GM19043 (cell line): Measurements from ENCODE around the gene WWOX.

Experiments
- ATAC-seq: cut with Tn5 transposase; IDR thresholded peaks from one replicate; pipeline ENCODE4 v1.9.1; 2021; ENCODE audit warnings: low read depth; ENCODE audit not compliant: unreplicated experiment

Gene WWOX

DNA sequence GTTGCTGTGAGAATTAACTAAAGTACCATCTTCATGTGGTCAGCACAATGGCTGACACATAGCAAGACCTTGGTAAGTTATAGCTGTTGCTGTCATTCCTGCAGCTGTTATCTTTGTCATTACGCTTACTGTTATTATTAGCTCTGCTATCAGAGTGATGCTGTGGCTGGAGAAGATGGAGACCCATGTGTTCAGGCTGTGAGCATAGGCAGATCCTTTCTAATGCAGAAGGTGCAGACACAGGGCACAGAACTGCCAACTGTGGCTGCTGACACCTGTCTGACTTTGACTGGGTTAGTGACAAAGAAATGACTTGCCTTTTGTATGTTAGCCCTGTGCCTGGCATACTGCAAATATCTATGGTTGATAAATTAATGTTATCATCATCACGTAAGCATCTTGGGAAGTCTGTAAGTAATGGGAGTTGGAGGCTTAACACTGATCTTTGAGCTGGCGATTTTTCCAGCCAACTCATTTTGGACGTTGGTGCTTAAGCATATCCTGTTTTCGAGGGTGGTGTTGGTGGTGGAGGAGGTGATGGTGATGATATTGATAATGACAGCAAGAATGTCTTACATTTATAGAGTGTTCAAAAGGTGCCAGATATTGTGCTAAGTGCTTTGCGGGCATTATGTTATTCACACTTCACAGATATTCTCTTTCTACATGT lies 695.3 kb downstream of the WWOX start:
- ATAC-seq = no peak

DNA sequence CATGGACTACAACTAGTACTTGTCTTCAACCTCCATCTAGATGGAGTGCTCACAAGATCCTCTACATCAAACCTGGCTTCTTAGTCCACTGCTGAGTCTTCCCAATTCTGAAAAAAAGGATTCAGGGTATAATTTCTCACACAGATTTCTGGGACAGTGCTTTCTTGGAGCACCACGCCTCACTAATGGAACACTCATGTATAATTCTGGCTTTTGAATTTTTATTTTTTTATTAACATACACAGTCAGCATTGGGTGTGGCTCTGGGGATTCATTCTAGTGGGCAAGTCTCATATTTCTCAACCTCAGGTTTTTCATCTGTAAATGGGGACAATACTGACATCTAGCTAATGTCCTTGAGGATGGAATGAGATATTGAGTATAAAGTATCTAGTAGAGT lies 696.0 kb downstream of the WWOX start:
- no peak for ATAC-seq

DNA sequence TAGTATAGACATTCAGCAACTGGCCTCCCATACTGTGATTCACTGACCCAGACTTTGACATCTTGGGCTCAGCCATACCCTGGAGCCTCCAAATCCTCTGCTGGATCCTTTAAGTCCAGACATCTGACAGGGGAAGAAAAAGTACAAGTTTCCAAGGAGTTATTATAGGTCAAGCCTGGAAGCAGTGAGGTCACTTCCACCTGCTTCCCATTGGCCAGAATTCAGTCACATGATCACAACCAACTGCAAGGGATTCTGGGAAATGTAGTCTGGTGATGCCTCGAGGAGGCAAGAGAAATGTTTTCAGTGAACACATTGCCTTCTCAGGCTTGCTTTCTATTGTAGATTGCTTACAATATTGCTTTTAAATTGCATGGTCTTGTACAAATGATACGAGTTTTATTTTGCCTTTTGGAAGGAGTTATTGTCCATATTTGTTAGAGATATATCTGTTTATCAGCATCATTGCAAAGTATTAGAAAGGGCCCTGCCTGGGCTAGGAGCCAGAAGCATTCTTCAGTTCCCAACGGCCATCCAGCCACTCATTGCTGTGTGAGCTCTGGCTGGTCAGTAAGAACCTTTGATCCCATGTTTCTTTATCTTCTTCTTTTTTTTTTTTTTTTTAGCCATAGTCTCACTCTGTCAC lies 696.9 kb downstream of the WWOX start:
- ATAC-seq = no peak

DNA sequence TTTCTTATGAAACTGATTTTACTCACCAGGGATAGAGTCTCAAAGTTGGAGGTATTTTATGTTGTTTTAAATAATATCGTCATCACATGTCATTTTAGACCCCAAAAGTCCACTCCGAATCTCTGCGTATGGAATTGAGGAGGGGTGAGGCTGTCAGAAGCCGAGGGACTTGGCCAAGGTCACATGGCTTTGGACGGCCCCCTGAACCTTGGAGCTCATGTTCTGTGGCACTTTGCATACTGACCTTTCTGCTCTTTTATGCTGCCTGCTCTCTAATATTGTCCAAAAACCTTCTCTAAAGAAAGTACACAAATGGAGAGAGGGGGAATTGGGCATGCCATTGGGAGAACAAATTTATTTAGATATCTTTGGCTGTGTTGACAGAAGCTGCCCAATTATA lies 700.0 kb downstream of the WWOX start:
- ATAC-seq = no peak

GRCh38 chr16:78800523-78800922 lies 701.1 kb downstream of the WWOX start:
- ATAC-seq = no peak

DNA sequence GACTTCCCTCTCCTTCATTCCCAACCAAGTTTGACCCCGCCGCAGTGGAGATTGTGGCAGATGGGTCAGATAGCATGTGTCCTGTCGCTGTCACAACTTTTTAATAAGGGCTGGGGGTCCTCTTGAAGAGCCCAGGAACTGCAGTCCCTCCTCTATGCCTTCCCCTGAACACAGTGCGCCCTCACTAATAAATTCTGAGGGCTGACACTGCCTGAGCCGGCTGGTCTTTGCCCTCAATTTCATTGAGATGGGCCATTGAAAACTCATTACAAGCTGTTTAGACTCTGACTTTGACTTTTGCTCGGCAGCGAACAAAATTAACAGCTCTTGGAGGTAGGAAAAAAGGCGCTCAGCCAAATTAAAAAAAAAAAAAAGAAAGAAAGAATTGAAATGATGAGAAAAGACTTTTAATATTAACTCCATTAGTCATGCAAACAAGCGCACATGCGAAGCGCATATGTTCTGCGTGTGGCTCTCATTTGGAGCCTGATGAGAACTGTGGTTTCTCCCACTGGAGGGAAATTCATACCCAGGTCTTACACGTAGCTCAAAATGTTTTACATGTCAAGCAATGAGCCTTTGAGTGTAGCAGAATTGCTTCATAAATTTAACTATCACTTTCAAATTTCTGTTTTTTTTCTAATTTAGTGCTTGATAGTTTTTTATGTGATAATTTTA lies 704.7 kb downstream of the WWOX start:
- no peak for ATAC-seq

GRCh38 chr16:78805556-78805955 lies 706.1 kb downstream of the WWOX start:
- no peak for ATAC-seq

DNA sequence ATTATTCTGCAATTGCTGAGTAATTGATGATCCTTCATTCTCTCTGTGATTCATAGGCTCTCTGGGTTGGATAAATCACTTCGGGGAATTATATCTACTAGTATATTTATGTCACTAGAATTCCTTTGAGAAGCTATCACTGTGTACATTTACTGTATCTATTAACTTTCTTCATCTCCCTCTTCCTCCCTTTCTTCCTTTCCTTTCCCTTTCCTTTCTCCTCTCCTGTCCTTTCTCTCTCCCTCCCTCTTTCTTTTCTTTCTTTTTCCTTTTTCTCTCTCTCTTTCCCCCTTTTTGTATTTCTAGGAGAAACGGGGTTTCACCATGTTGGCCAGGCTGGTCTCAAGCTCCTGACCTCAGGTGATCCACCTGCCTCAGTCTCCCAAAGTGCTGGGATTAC lies 711.8 kb downstream of the WWOX start:
- no peak for ATAC-seq

GRCh38 chr16:78812582-78812981 lies 713.1 kb downstream of the WWOX start:
- ATAC-seq = no peak

DNA sequence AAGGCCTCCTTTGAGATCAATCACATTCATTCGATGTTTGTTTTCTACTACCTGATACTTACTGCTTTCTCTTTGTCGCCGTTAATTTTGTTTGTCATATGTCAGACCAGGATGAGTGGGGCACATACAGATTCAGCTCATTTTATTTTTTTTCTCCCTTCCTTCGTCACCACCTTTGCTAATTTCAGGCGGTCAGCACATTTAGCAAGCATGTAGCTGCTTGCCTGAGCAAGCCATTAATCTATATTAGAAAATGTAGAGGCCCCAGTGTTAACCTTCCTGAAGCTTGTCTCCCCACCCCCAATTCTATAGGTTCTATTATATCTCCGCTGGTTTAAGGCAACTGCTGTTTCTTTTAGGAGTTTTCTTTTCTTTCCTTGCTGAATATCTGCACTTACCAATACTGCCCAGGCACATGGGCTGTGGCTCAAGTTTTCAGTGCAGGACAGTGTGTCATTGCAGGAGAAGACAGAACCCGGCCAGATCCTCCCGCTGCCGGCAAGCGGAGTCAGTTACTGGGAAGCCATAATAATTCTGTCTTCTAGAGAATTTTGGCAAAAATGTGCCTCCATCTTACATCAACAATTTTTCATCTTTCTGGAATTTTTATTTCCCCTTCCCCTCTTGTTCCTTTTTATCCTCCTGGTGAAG lies 714.3 kb downstream of the WWOX start:
- ATAC-seq = no peak

GRCh38 chr16:78815713-78816112 lies 716.3 kb downstream of the WWOX start:
- ATAC-seq = no peak

DNA sequence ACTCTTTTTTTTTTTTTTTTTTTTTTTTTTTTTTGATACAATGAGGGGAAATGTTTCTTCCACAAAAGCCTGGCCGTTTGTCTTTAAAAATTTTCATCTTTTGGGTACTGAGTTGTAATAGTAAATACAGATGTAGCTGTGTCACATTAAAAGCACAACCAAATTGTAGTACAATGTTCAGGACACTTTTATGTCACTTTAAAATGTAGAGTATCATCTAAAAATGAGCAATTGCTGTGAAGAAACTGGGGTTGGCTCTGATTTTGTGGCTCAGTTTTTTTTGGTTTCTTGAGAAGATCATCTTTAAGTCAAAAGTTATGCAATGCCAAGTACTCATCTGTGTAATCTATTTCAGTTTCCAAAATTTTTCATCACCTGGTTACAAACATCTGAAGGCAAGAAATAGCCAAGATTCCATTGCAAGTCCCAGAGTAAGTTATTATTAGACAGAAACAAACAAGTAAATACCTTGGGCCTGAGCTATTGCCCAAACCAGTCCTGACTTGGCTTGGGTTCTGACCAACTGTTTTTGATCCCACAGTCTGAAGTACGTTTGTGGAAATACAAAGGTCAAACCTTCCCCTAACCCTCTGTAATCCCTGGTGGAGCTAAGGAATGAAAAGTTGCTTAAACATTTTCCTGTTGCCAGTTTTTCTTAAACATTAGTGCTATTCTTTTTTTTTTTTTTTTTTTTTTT lies 717.2 kb downstream of the WWOX start:
- ATAC-seq = no peak

DNA sequence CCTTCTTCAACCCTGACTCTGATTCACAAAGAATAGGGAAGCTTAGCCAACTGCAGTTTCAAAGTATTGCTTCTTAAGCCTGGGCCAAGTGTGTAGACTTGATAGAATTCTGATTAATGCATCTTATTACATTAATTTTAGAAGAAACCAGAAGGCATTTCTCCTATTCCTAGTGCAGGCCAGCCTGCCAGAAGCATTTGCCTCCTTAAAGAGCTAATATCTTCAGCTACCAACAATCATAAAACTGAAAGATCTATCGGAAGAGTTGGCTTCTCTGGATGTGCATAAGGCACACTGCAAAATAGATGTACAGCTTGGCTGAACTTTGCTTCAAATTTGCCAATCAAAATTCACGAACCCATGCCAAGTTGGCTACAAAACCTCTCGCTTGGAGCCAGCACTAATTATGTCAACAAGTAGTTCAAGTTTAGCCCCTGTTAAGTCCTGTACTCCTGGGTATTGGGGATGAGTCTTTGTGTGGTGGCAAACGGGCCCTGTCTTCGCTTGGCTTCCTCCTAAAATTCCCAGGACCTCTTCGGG lies 717.8 kb downstream of the WWOX start:
- no peak for ATAC-seq

GRCh38 chr16:78821335-78821734 lies 721.9 kb downstream of the WWOX start:
- ATAC-seq = no peak

DNA sequence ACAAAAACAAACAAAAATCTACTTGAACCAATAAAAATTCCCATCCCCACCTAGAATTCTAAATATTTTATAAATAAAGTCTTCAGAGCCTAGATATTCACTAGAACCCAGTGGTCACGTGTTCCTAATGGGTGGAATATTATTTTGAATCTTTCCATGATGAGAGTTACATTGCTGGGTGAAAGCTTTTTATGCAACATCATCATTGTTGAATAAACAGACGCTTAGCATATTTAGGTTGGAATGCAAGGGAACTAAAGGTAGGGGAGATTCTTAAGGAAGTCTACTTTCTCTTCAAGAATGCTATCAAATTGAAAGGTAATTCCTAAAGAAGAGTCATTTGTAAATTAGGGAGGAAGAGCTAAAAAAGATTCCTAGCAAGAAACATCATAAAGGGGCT lies 723.1 kb downstream of the WWOX start:
- ATAC-seq = no peak

GRCh38 chr16:78823027-78823426 lies 723.6 kb downstream of the WWOX start:
- ATAC-seq = no peak

GRCh38 chr16:78829280-78829679 lies 729.8 kb downstream of the WWOX start:
- ATAC-seq = no peak

DNA sequence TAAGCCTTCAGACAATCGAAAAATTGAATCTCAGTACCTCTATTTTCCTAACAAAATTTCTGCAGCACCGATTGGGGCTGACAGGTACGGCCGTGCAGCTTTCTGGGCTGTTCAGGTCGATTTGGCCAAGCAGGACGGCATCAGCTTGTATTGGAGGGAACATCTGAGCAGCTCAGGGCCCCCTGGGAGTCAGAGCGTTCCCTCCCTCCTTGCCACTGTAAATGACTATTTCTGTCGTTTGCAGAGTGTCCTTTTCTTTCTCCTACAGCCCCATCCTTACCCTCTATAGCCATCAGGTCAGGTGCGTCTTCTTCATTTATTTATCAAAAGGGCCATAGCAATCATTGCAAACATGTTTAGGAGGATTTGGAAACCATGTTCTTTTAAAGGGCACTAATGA lies 731.1 kb downstream of the WWOX start:
- no peak for ATAC-seq

GRCh38 chr16:78832100-78832499 lies 732.6 kb downstream of the WWOX start:
- ATAC-seq = no peak

DNA sequence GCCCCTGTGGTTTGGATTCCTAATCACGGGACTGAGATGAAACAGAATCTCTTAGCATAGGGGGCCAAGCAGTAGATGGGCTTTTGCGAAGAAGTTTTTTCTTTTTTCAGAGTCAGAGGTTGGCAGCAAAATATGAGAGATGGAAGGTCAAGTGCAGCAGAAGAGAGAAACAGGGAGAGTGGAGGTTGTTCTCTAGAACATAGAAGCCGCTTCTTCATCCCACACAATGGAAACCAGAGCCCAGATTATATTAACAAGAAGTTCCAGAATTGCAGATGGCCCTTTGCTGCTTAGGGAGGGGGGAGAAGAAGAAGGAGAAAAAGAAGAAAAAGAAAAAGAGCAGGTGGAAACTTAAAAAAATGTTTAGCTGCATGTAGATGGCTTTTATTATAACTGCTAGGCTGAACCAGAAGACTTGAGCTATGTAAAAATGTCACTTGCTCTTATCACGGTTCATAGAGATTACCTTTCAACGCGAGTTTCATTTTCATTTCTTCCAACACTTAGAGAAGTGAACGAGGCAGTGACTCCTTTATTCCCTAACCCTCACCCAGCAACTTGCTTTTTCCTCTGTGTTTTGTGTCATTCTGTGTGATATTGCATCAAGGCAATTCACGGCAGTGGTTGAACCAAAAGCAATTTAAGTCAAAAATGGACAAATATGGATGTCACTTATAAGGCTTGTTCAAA lies 737.5 kb downstream of the WWOX start:
- no peak for ATAC-seq
